Karpas-422 (cell line): Measurements from ENCODE around the gene TEX26. TPM values are rescaled to one million over a fixed set of nuclear protein-coding genes. Genes with fewer than 3 reads are reported as not detected.
A peak's percentile ranks its signal among the peaks of the same experiment; 100 is the strongest.
"Not testable (repeated sequence)": the region's sequence is repeated elsewhere in the genome, so short reads cannot be mapped to it uniquely, and the experiment has no call there.

Experiments
- DNase-seq: peaks from one replicate; pipeline ENCODE4 v3.0.0-alpha.2; 2015
- H2AFZ ChIP-seq: fragments of 200-600 bp; sonication (generic); 2 replicates; pipeline ENCODE4 v1.6.1; 2014; ENCODE audit warnings: antibody characterized with exemption, low read length, mixed read lengths
- H3K27ac ChIP-seq: fragments of 200-600 bp; sonication (generic); 2 replicates; pipeline ENCODE4 v1.5.1; 2014; ENCODE audit warnings: mild to moderate bottlenecking, low read length, moderate library complexity
- H3K27me3 ChIP-seq: fragments of 200-600 bp; sonication (generic); 2 replicates; pipeline ENCODE4 v1.6.1; 2014; ENCODE audit warnings: low read length, mixed read lengths
- H3K36me3 ChIP-seq: fragments of 200-600 bp; sonication (generic); 2 replicates; pipeline ENCODE4 v1.6.1; 2014; ENCODE audit warnings: low read length, mixed read lengths; ENCODE audit not compliant: insufficient read depth
- H3K4me1 ChIP-seq: fragments of 200-600 bp; sonication (generic); 2 replicates; pipeline ENCODE4 v1.6.1; 2014; ENCODE audit warnings: mild to moderate bottlenecking, low read length, mixed read lengths
- H3K4me2 ChIP-seq: fragments of 200-600 bp; sonication (generic); 2 replicates; pipeline ENCODE4 v1.6.1; 2014; ENCODE audit warnings: low read length, low read depth, mild to moderate bottlenecking; ENCODE audit not compliant: poor library complexity, severe bottlenecking
- H3K4me3 ChIP-seq: fragments of 200-600 bp; sonication (generic); 2 replicates; pipeline ENCODE4 v1.5.1; 2014; ENCODE audit warnings: mild to moderate bottlenecking, antibody characterized with exemption, low read length, mixed read lengths
- H3K79me2 ChIP-seq: fragments of 200-600 bp; sonication (generic); 2 replicates; pipeline ENCODE4 v1.6.1; 2014; ENCODE audit warnings: mild to moderate bottlenecking, low read length, mixed read lengths
- H3K9ac ChIP-seq: fragments of 200-600 bp; sonication (generic); 2 replicates; pipeline ENCODE4 v1.6.0; 2014; ENCODE audit warnings: low read length
- H3K9me2 ChIP-seq: fragments of 200-600 bp; sonication (generic), shearing (Covaris generic); replicated peaks from 2 replicates; pipeline ENCODE4 v1.6.0; 2014; ENCODE audit warnings: mild to moderate bottlenecking, low read length, moderate library complexity; ENCODE audit not compliant: insufficient read depth
- H3K9me3 ChIP-seq: fragments of 300-700, 200-600 bp; sonication (generic); 2 replicates; pipeline ENCODE4 v1.6.1; 2014; ENCODE audit warnings: low read length, mixed read lengths
- H4K20me1 ChIP-seq: fragments of 200-600 bp; sonication (generic); 2 replicates; pipeline ENCODE4 v1.6.1; 2014; ENCODE audit warnings: mild to moderate bottlenecking, antibody characterized with exemption, low read length, low read depth; ENCODE audit not compliant: insufficient read depth
- total RNA-seq: library from RNA; depleted of rRNA; stranded (reverse); fragments of >200 nt; shearing (Covaris generic); gene quantifications from 2 replicates; pipeline ENCODE4 v1.2.3, GENCODE V29; 2014; ENCODE audit warnings: low replicate concordance

The TEX26 gene
- total RNA-seq, 1 experiment from 2014 or later: not detected

- H3K9ac ChIP-seq: no peak overlapping the region
- H3K4me2 ChIP-seq: no peak overlapping the region
- H3K27ac ChIP-seq: no peak overlapping the region
- H3K4me3 ChIP-seq: no peak overlapping the region
- no peaks in the 10 kb centered on the region for H3K4me1 ChIP-seq
- no peaks in the 10 kb centered on the region for H3K79me2 ChIP-seq
- H3K36me3 ChIP-seq: no peaks in the 10 kb centered on the region
- no peaks in the 10 kb centered on the region for H4K20me1 ChIP-seq
- DNase-seq: no peak
- H3K9me2 ChIP-seq: no peaks in the 10 kb centered on the region
- H2AFZ ChIP-seq: no peak overlapping the region
- H3K9me3 ChIP-seq: no peaks in the 10 kb centered on the region
- H3K27me3 ChIP-seq: no peaks in the 10 kb centered on the region
Observed at GRCh38 chr13:30925429-30925828, 7.0 kb upstream of the TEX26 start.

- Histone ChIP-seq H3K4me1 (no peaks in the 10 kb centered on the region), H4K20me1 (no peaks in the 10 kb centered on the region), H3K36me3 (no peaks in the 10 kb centered on the region), H3K79me2 (no peaks in the 10 kb centered on the region), H3K4me3 (no peak overlapping the region), H3K9me2 (no peaks in the 10 kb centered on the region), H3K4me2 (no peak overlapping the region), H3K27me3 (no peaks in the 10 kb centered on the region), H3K9me3 (no peaks in the 10 kb centered on the region), H3K9ac (no peak overlapping the region), H2AFZ (no peak overlapping the region), H3K27ac (no peak overlapping the region)
- DNase-seq: no peak
Observed at GRCh38 chr13:30926781-30927180, 5.7 kb upstream of the TEX26 start.

GRCh38 chr13:30927188-30927587 is 5.3 kb upstream of the TEX26 start:
- H3K36me3 ChIP-seq, H3K4me3 ChIP-seq, H3K4me1 ChIP-seq, H3K27me3 ChIP-seq, DNase-seq, H3K4me2 ChIP-seq, H3K79me2 ChIP-seq, H3K9me2 ChIP-seq, H2AFZ ChIP-seq, H3K9ac ChIP-seq, H3K27ac ChIP-seq, H4K20me1 ChIP-seq, H3K9me3 ChIP-seq: not testable (repeated sequence)

- no peak overlapping the region for H2AFZ ChIP-seq
- no peak overlapping the region for H3K4me3 ChIP-seq
- H3K36me3 ChIP-seq: no peaks in the 10 kb centered on the region
- DNase-seq: no peak
- no peaks in the 10 kb centered on the region for H4K20me1 ChIP-seq
- no peaks in the 10 kb centered on the region for H3K27me3 ChIP-seq
- no peak overlapping the region for H3K9ac ChIP-seq
- H3K4me1 ChIP-seq: no peaks in the 10 kb centered on the region
- H3K4me2 ChIP-seq: no peak overlapping the region
- H3K79me2 ChIP-seq: no peaks in the 10 kb centered on the region
- no peaks in the 10 kb centered on the region for H3K9me3 ChIP-seq
- no peak overlapping the region for H3K27ac ChIP-seq
- H3K9me2 ChIP-seq: no peaks in the 10 kb centered on the region
Observed at GRCh38 chr13:30927595-30927994, 4.9 kb upstream of the TEX26 start.

- Histone ChIP-seq H2AFZ (no peak overlapping the region), H3K27ac (no peak overlapping the region), H3K27me3 (no peaks in the 10 kb centered on the region), H3K79me2 (no peaks in the 10 kb centered on the region), H3K9me2 (no peaks in the 10 kb centered on the region), H3K4me2 (no peak overlapping the region), H3K9ac (no peak overlapping the region), H3K4me3 (no peak overlapping the region), H3K9me3 (no peaks in the 10 kb centered on the region), H3K4me1 (no peaks in the 10 kb centered on the region), H4K20me1 (no peaks in the 10 kb centered on the region), H3K36me3 (no peaks in the 10 kb centered on the region)
- DNase-seq: no peak
Observed at GRCh38 chr13:30928978-30929377, 3.5 kb upstream of the TEX26 start.

GRCh38 chr13:30933354-30933670 is 856 bp downstream of the TEX26 start:
- H3K79me2 ChIP-seq: no peaks in the 10 kb centered on the region
- no peaks in the 10 kb centered on the region for H3K9me2 ChIP-seq
- no peaks in the 10 kb centered on the region for H4K20me1 ChIP-seq
- H3K4me3 ChIP-seq: no peak overlapping the region
- no peaks in the 10 kb centered on the region for H3K9me3 ChIP-seq
- no peaks in the 10 kb centered on the region for H3K36me3 ChIP-seq
- H3K27me3 ChIP-seq: no peaks in the 10 kb centered on the region
- no peak overlapping the region for H2AFZ ChIP-seq
- DNase-seq: no peak
- H3K9ac ChIP-seq: no peak overlapping the region
- no peaks in the 10 kb centered on the region for H3K4me1 ChIP-seq
- no peak overlapping the region for H3K27ac ChIP-seq
- no peak overlapping the region for H3K4me2 ChIP-seq

GRCh38 chr13:30934381-30934780 is 1.9 kb downstream of the TEX26 start:
- peak; percentile 48 for DNase-seq
- Histone ChIP-seq H3K9me2 (no peaks in the 10 kb centered on the region), H4K20me1 (no peaks in the 10 kb centered on the region), H3K79me2 (no peaks in the 10 kb centered on the region), H3K27me3 (no peaks in the 10 kb centered on the region), H3K9ac (no peak overlapping the region), H2AFZ (no peak overlapping the region), H3K36me3 (no peaks in the 10 kb centered on the region), H3K4me1 (no peaks in the 10 kb centered on the region), H3K4me3 (no peak overlapping the region), H3K4me2 (no peak overlapping the region), H3K9me3 (no peaks in the 10 kb centered on the region), H3K27ac (no peak overlapping the region)

- Histone ChIP-seq H3K9ac (no peak overlapping the region), H3K9me2 (no peaks in the 10 kb centered on the region), H3K36me3 (no peaks in the 10 kb centered on the region), H3K27me3 (no peaks in the 10 kb centered on the region), H3K9me3 (no peaks in the 10 kb centered on the region), H3K27ac (no peak overlapping the region), H2AFZ (no peak overlapping the region), H3K79me2 (no peaks in the 10 kb centered on the region), H3K4me2 (no peak overlapping the region), H4K20me1 (no peaks in the 10 kb centered on the region), H3K4me1 (no peaks in the 10 kb centered on the region), H3K4me3 (no peak overlapping the region)
- DNase-seq: no peak
Observed at GRCh38 chr13:30934803-30935202, 2.3 kb downstream of the TEX26 start.

GRCh38 chr13:30936971-30937370 is 4.5 kb downstream of the TEX26 start:
- Histone ChIP-seq H3K9me2 (no peaks in the 10 kb centered on the region), H2AFZ (no peak overlapping the region), H3K9me3 (no peaks in the 10 kb centered on the region), H3K27me3 (no peaks in the 10 kb centered on the region), H3K9ac (no peak overlapping the region), H3K4me3 (no peak overlapping the region), H3K4me2 (no peak overlapping the region), H3K79me2 (no peaks in the 10 kb centered on the region), H4K20me1 (no peaks in the 10 kb centered on the region), H3K4me1 (no peaks in the 10 kb centered on the region), H3K27ac (no peak overlapping the region), H3K36me3 (no peaks in the 10 kb centered on the region)
- DNase-seq: no peak
